ENCODE data around the gene CCL23.
"Not testable (repeated sequence)": the region's sequence is repeated elsewhere in the genome, so short reads cannot be mapped to it uniquely, and the experiment has no call there.

The CCL23 gene

DNA sequence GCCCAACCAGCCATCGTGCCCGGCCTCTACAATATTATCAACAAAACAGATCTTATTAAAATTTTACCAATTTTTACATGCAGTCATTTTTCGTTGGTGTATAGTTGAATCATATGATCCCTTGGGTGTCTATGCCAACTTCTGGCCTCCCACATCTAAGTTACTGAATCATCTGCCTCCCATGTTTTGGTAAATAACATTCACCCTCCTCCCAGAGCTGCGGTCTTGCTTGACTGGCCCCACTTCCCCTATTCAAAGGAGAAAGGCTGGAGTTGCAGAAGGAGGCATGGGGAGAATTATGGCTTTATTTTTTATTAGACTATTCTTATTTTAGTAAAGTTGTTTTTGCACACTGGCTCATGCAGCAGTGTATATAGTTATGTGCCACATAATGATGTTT, 18.5 kb upstream of the CCL23 start:
- H3K4me3 ChIP-seq (ENCODE audit: low read length in 2 of 2), result no peak overlapping the region

DNA sequence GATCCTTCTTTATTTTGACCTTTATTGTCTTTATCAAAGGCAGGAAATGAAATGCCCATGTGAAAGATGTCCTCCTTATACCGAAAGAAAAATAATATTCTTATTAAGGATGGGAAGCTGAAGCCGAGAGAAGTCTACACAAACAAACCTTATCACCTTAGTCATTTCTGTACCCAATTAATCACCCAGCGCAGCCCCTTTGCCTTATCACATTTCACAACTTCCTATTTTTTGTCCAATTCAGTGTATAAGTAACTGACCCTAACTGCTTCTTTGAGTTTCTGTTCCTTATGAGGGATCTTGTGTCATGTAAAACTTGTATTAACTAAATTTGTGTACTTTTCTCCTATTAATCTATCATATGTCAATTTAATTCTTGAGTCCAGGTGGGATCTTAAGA, 16.4 kb upstream of the CCL23 start:
- Histone ChIP-seq H3K27ac (ENCODE audit: low read length) (no peak overlapping the region), H3K4me3 (ENCODE audit: low read length in 2 of 2) (no peak overlapping the region), H3K36me3 (ENCODE audit: control insufficient read depth in 2 of 2, insufficient read depth in 2 of 2, low read length in 2 of 2) (no peaks in the 10 kb centered on the region), H3K27me3 (ENCODE audit: control insufficient read depth in 1 of 2, insufficient read depth in 2 of 2, low read length in 2 of 2) (no peaks in the 10 kb centered on the region), H3K9me3 (ENCODE audit: control insufficient read depth in 2 of 2, low read length in 2 of 2) (no peaks in the 10 kb centered on the region), H3K4me1 (ENCODE audit: control insufficient read depth, insufficient read depth, low read length) (no peaks in the 10 kb centered on the region), H3K9ac (ENCODE audit: low read length in 2 of 2) (no peak overlapping the region)

More for the DNA sequence above, 18.5 kb upstream of the CCL23 start:
- Histone ChIP-seq H3K27me3 (ENCODE audit: control insufficient read depth in 1 of 2, insufficient read depth in 2 of 2, low read length in 2 of 2) (no peaks in the 10 kb centered on the region), H3K4me1 (ENCODE audit: control insufficient read depth, insufficient read depth, low read length) (no peaks in the 10 kb centered on the region), H3K36me3 (ENCODE audit: control insufficient read depth in 2 of 2, insufficient read depth in 2 of 2, low read length in 2 of 2) (no peaks in the 10 kb centered on the region), H3K9ac (ENCODE audit: low read length in 2 of 2) (no peak overlapping the region), H3K9me3 (ENCODE audit: control insufficient read depth in 2 of 2, low read length in 2 of 2) (no peaks in the 10 kb centered on the region), H3K27ac (ENCODE audit: low read length) (no peak overlapping the region)

DNA sequence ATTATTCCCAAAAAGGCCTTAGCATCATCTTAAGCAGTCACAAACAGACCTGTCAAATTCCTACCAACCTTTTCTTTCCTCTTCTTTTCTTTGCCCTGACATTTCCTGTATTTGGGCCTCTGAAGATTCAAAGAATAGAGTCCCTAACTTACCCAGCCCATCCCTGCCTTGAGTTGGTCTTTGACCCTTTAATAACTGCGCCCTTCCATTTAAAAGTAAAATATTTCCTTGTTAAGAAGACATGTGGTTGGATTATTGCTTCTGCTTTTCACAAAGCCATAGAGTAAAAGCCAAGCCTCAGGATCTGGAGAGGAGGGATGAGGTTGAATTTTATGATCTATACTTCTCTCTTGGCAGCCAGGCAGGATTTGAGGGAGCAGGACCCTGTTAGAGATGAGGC, 13.2 kb upstream of the CCL23 start:
- no peaks in the 10 kb centered on the region for H3K27me3 ChIP-seq (ENCODE audit: control insufficient read depth in 1 of 2, insufficient read depth in 2 of 2, low read length in 2 of 2)
- H3K4me3 ChIP-seq (ENCODE audit: low read length in 2 of 2), result no peak overlapping the region
- no peak overlapping the region for H3K9ac ChIP-seq (ENCODE audit: low read length in 2 of 2)
- no peaks in the 10 kb centered on the region for H3K4me1 ChIP-seq (ENCODE audit: control insufficient read depth, insufficient read depth, low read length)
- H3K27ac ChIP-seq (ENCODE audit: low read length), result no peak overlapping the region
- no peaks in the 10 kb centered on the region for H3K9me3 ChIP-seq (ENCODE audit: control insufficient read depth in 2 of 2, low read length in 2 of 2)
- no peaks in the 10 kb centered on the region for H3K36me3 ChIP-seq (ENCODE audit: control insufficient read depth in 2 of 2, insufficient read depth in 2 of 2, low read length in 2 of 2)

DNA sequence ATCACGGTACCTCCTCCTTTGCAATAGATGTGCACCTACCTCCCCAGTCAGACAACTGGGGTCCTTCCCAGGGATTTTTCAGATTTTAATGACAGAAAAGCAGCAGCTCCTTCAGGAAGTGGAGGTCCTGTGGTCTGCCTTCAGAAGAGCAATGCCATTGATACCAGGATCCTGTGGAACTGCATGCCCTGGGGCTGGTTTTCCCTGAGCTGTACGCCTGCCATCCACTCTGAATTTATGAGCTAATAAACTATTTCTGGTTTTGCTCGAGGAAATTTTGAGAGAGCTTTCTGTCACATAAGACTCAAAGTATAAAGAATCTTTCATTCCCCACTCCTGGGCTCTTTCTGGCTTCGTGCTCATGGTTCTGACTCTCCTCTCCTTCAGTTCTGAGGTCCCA, 10.0 kb upstream of the CCL23 start:
- Histone ChIP-seq H3K27me3 (ENCODE audit: control insufficient read depth in 1 of 2, insufficient read depth in 2 of 2, low read length in 2 of 2) (peaks cover 0 to 4% of the 10 kb centered on the region in 2 donors), H3K4me1 (ENCODE audit: control insufficient read depth, insufficient read depth, low read length) (no peaks in the 10 kb centered on the region), H3K27ac (ENCODE audit: low read length) (no peak overlapping the region), H3K9ac (ENCODE audit: low read length in 2 of 2) (no peak overlapping the region), H3K9me3 (ENCODE audit: control insufficient read depth in 2 of 2, low read length in 2 of 2) (no peaks in the 10 kb centered on the region), H3K36me3 (ENCODE audit: control insufficient read depth in 2 of 2, insufficient read depth in 2 of 2, low read length in 2 of 2) (no peaks in the 10 kb centered on the region), H3K4me3 (ENCODE audit: low read length in 2 of 2) (no peak overlapping the region)

DNA sequence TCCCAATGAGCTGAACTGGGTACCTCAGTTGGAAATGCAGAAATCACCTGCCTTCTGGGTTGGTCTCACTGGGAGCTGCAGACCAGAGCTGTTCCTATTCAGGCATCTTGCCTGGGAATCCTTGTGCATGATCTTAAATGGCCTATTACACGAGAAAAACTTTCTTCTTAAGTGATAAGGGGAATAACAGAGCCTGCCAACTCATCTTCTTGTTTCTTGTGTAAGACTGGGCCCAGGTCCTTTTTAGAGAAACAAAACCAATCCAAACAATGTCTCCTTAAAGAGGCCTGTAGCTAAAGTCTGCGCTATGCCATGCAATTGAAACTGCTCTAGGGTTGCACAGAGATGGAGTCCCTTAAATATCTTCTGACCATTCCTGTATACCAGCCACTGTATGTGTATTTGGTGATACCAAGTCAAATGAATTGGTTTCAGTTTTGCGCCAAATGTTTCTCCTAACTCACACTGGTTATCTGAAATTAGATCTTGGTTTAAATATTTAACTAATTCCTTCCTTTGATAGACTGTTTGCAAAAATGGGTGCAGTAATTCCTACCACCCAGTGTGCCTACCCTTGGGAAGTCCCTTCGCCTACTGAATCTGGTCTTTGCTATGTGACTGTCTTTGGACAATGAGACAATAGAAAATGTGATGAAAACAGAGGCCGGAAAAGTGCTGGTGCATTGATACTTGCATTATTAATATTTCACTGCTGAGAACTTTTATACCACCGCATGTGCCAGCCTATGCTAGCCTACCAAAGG, 6.5 kb upstream of the CCL23 start:
- H3K36me3 ChIP-seq (ENCODE audit: control insufficient read depth in 2 of 2, insufficient read depth in 2 of 2, low read length in 2 of 2), result no peaks in the 10 kb centered on the region
- no peak overlapping the region for H3K9ac ChIP-seq (ENCODE audit: low read length in 2 of 2)
- no peak overlapping the region for H3K27ac ChIP-seq (ENCODE audit: low read length)
- H3K4me1 ChIP-seq (ENCODE audit: control insufficient read depth, insufficient read depth, low read length), result no peaks in the 10 kb centered on the region
- H3K27me3 ChIP-seq (ENCODE audit: control insufficient read depth in 1 of 2, insufficient read depth in 2 of 2, low read length in 2 of 2), result peaks cover 0 to 4% of the 10 kb centered on the region in 2 donors
- H3K9me3 ChIP-seq (ENCODE audit: control insufficient read depth in 2 of 2, low read length in 2 of 2), result no peaks in the 10 kb centered on the region
- no peak overlapping the region for H3K4me3 ChIP-seq (ENCODE audit: low read length in 2 of 2)

DNA sequence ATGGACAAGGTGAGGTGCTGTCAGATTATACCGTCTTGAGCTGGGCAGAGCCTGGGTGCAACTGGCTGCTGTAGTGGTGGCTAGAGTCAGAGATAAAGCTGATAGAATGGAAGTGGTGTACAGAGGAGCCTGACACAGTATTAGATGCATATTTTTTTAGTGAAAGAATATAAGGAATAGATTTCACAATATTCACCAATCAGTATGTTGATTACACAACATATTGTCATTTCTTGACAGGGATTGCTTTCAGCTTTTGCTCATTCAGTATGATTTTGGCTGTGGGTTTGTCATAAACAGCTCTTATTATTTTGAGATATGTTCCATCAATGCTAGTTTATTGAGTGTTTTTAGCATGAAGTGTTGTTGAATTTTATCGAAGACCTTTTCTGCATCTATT, 1.7 kb upstream of the CCL23 start:
- no peaks in the 10 kb centered on the region for H3K36me3 ChIP-seq (ENCODE audit: control insufficient read depth in 2 of 2, insufficient read depth in 2 of 2, low read length in 2 of 2)
- H3K9me3 ChIP-seq (ENCODE audit: control insufficient read depth in 2 of 2, low read length in 2 of 2), result no peaks in the 10 kb centered on the region
- no peak overlapping the region for H3K4me3 ChIP-seq (ENCODE audit: low read length in 2 of 2)
- no peak overlapping the region for H3K27ac ChIP-seq (ENCODE audit: low read length)
- H3K27me3 ChIP-seq (ENCODE audit: control insufficient read depth in 1 of 2, insufficient read depth in 2 of 2, low read length in 2 of 2), result peaks cover 0 to 7% of the 10 kb centered on the region in 2 donors
- H3K4me1 ChIP-seq (ENCODE audit: control insufficient read depth, insufficient read depth, low read length), result no peaks in the 10 kb centered on the region
- no peak overlapping the region for H3K9ac ChIP-seq (ENCODE audit: low read length in 2 of 2)

DNA sequence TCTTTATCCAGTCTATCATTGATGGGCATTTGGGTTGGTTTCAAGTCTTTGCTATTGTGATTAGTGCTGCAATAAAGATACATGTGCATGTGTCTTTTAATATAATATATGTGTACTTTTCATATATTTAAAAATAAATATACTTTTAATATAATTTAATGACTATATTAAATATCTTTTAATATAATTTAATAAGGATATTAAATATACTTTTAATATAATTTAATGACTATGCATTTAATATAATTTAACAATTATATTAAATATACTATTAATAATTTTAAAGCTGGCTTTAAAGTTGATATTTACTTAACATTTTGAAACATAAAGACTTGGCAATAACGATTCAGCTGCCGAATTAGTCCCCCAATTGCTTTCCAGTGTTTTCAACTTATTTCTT, 1.2 kb downstream of the CCL23 start:
- Histone ChIP-seq H3K4me3 (ENCODE audit: low read length in 2 of 2) (no peak overlapping the region), H3K36me3 (ENCODE audit: control insufficient read depth in 2 of 2, insufficient read depth in 2 of 2, low read length in 2 of 2) (no peaks in the 10 kb centered on the region), H3K9me3 (ENCODE audit: control insufficient read depth in 2 of 2, low read length in 2 of 2) (peaks cover 7 to 10% of the 10 kb centered on the region in 2 donors), H3K27me3 (ENCODE audit: control insufficient read depth in 1 of 2, insufficient read depth in 2 of 2, low read length in 2 of 2) (peaks cover 0 to 6% of the 10 kb centered on the region in 2 donors), H3K9ac (ENCODE audit: low read length in 2 of 2) (no peak overlapping the region), H3K4me1 (ENCODE audit: control insufficient read depth, insufficient read depth, low read length) (no peaks in the 10 kb centered on the region), H3K27ac (ENCODE audit: low read length) (no peak overlapping the region)

DNA sequence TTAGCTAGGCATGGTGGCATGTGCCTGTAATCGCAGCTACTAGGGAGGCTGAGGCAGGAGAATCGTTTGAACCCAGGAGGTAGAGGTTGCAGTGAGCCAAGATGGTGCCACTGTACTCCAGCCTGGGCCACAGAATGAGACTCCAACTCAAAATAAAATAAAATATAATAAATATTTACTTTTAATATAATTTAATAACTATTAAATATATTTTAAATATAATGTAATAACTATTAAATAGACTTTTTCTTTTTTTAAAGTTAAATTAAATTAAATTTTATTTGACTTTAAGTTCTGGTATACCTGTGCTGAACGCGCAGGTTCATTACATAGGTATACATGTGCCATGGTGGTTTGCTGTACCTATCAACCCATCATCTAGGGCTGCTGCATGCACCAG, 1.9 kb downstream of the CCL23 start:
- not testable (repeated sequence) for H3K4me3 ChIP-seq (ENCODE audit: low read length in 2 of 2); H3K9ac ChIP-seq (ENCODE audit: low read length in 2 of 2); H3K36me3 ChIP-seq (ENCODE audit: control insufficient read depth in 2 of 2, insufficient read depth in 2 of 2, low read length in 2 of 2); H3K27me3 ChIP-seq (ENCODE audit: control insufficient read depth in 1 of 2, insufficient read depth in 2 of 2, low read length in 2 of 2); H3K27ac ChIP-seq (ENCODE audit: low read length); H3K4me1 ChIP-seq (ENCODE audit: control insufficient read depth, insufficient read depth, low read length)
- peaks cover 11 to 12% of the 10 kb centered on the region in 2 donors for H3K9me3 ChIP-seq (ENCODE audit: control insufficient read depth in 2 of 2, low read length in 2 of 2)

DNA sequence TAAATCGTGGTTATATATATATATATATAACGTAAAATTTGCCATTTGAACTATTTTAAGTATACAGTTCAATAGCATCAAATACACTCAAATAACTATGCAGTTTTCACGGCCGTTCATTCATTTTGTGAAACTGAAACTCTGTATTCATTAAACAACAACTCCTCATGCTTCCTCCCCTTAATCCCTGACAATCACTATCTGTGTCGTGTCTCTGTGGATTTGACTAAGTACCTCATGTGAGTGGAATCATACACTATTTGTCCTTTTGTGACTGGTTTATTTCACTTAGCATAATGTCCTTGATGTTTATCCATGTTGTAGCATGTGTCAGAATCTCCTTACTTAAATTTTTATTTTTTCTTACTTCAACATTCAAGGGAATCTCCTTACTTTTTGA, 2.8 kb downstream of the CCL23 start:
- H3K9ac ChIP-seq (ENCODE audit: low read length in 2 of 2), result no peak overlapping the region
- H3K27ac ChIP-seq (ENCODE audit: low read length), result no peak overlapping the region
- no peaks in the 10 kb centered on the region for H3K4me1 ChIP-seq (ENCODE audit: control insufficient read depth, insufficient read depth, low read length)
- H3K4me3 ChIP-seq (ENCODE audit: low read length in 2 of 2), result no peak overlapping the region
- peaks cover 12 to 13% of the 10 kb centered on the region in 2 donors for H3K9me3 ChIP-seq (ENCODE audit: control insufficient read depth in 2 of 2, low read length in 2 of 2)
- no peaks in the 10 kb centered on the region for H3K36me3 ChIP-seq (ENCODE audit: control insufficient read depth in 2 of 2, insufficient read depth in 2 of 2, low read length in 2 of 2)
- peaks cover 0 to 6% of the 10 kb centered on the region in 2 donors for H3K27me3 ChIP-seq (ENCODE audit: control insufficient read depth in 1 of 2, insufficient read depth in 2 of 2, low read length in 2 of 2)

DNA sequence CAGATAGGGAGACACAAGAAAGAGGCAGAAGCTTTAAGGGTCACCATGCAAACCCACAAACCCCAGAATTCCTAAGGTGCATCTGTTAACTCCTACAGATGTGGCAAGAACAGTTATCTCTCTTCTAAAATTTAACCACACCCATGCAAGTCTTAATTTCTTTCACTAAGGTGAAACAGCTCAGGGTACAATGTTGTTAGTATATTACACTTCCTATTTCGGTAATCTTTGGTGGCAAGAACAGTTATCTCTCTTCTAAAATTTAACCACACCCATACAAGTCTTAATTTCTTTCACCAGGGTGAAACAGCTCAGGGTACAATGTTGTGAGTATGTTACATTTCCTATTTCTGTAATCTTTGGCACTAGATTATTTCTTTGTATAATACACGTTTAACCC, 6.6 kb downstream of the CCL23 start:
- no peak overlapping the region for H3K9ac ChIP-seq (ENCODE audit: low read length in 2 of 2)
- H3K27ac ChIP-seq (ENCODE audit: low read length), result no peak overlapping the region
- H3K36me3 ChIP-seq (ENCODE audit: control insufficient read depth in 2 of 2, insufficient read depth in 2 of 2, low read length in 2 of 2), result no peaks in the 10 kb centered on the region
- H3K9me3 ChIP-seq (ENCODE audit: control insufficient read depth in 2 of 2, low read length in 2 of 2), result peaks cover 13 to 23% of the 10 kb centered on the region in 2 donors
- no peaks in the 10 kb centered on the region for H3K4me1 ChIP-seq (ENCODE audit: control insufficient read depth, insufficient read depth, low read length)
- no peak overlapping the region for H3K4me3 ChIP-seq (ENCODE audit: low read length in 2 of 2)
- H3K27me3 ChIP-seq (ENCODE audit: control insufficient read depth in 1 of 2, insufficient read depth in 2 of 2, low read length in 2 of 2), result peaks cover 0 to 3% of the 10 kb centered on the region in 2 donors

DNA sequence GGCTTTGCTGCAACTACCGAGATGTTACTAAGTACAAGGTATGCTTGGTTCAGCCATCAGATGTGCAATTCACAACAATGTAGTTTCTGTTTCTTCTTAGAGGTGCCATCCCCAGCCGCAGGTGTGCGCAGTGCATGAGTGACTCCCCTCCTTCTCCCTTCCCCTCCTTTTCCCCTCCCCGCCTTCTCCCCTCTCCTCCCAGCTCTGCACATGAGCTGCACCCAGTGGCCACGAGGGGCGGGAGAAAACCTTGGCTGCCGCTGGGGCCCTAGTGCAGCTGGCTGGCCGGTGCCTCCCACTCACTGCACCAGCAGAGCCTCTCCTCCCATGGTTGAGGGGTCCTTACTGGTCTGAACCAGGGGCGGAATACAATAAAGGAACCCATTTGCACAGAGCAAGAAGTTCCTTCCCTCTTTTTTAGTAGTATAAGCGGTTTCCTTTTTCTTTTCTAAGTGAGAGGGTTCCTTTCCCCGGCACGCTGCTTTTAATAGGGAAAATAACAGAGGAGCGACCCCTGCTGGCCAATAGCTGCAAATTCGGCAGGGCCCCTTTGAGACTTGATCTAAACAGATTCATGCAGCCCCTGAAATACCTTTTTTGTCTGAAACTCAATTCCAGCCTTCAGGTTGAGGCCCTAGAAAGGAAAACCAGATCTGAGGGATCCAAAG, 8.6 kb downstream of the CCL23 start:
- Histone ChIP-seq H3K4me3 (ENCODE audit: low read length in 2 of 2) (no peak overlapping the region), H3K27ac (ENCODE audit: low read length) (no peak overlapping the region), H3K4me1 (ENCODE audit: control insufficient read depth, insufficient read depth, low read length) (no peaks in the 10 kb centered on the region), H3K9ac (ENCODE audit: low read length in 2 of 2) (no peak overlapping the region), H3K36me3 (ENCODE audit: control insufficient read depth in 2 of 2, insufficient read depth in 2 of 2, low read length in 2 of 2) (no peaks in the 10 kb centered on the region), H3K27me3 (ENCODE audit: control insufficient read depth in 1 of 2, insufficient read depth in 2 of 2, low read length in 2 of 2) (peaks cover 0 to 3% of the 10 kb centered on the region in 2 donors), H3K9me3 (ENCODE audit: control insufficient read depth in 2 of 2, low read length in 2 of 2) (peaks cover 13 to 23% of the 10 kb centered on the region in 2 donors)

Data from stomach smooth muscle (tissue), 2 donors.